ENCODE results near the gene SNAPC5.
A peak's percentile ranks its signal among the peaks of the same experiment; 100 is the strongest.
"Not testable (repeated sequence)": the region's sequence is repeated elsewhere in the genome, so short reads cannot be mapped to it uniquely, and the experiment has no call there.

The SNAPC5 gene

GRCh38 chr15:66503780-66504562 lies 6.4 kb upstream of the SNAPC5 start:
- peaks cover 62% of the 10 kb centered on the region for H3K36me3 Mint-ChIP-seq (ENCODE audit: insufficient read depth)
- peaks cover 30 to 35% of the 10 kb centered on the region in 2 donors for H3K4me1 Mint-ChIP-seq (ENCODE audit: low read depth in 2 of 2)
- H3K9me3 Mint-ChIP-seq, result no peaks in the 10 kb centered on the region
- no peaks in the 10 kb centered on the region for H3K27me3 Mint-ChIP-seq
- peak overlapping the region; percentile 86 to 94 for H3K4me3 Mint-ChIP-seq
- ATAC-seq (replicated peaks) (no peak), DNase-seq (no peak)
- peak overlapping the region; percentile 91 to 95 for H3K27ac Mint-ChIP-seq

- Mint-ChIP-seq H3K4me3 (peak overlapping the region; percentile 86 to 94), H3K27ac (peak overlapping the region; percentile 91 to 95), H3K4me1 (ENCODE audit: low read depth in 2 of 2) (peaks cover 30 to 40% of the 10 kb centered on the region in 2 donors), H3K36me3 (ENCODE audit: insufficient read depth) (peaks cover 69% of the 10 kb centered on the region)
- H3K27me3 Mint-ChIP-seq; DNase-seq; ATAC-seq (replicated peaks); H3K9me3 Mint-ChIP-seq: not testable (repeated sequence)
These were observed 5.6 kb upstream of the SNAPC5 start for GRCh38 chr15:66503041-66503648.

- Mint-ChIP-seq H3K4me3 (peak overlapping the region; percentile 86 to 94), H3K9me3 (no peaks in the 10 kb centered on the region), H3K27ac (peak overlapping the region; percentile 91 to 95), H3K27me3 (no peaks in the 10 kb centered on the region), H3K36me3 (ENCODE audit: insufficient read depth) (peaks cover 75% of the 10 kb centered on the region), H3K4me1 (ENCODE audit: low read depth in 2 of 2) (peaks cover 36 to 46% of the 10 kb centered on the region in 2 donors)
- no peak for DNase-seq
- no peak for ATAC-seq (replicated peaks)
These were observed 4.9 kb upstream of the SNAPC5 start for GRCh38 chr15:66502491-66502890.

GRCh38 chr15:66500346-66500745 lies 2.8 kb upstream of the SNAPC5 start:
- peak overlapping the region in 1 of 2 donors; percentile 26 for H3K27ac Mint-ChIP-seq
- H3K4me1 Mint-ChIP-seq (ENCODE audit: low read depth in 2 of 2), result peaks cover 40 to 46% of the 10 kb centered on the region in 2 donors
- H3K36me3 Mint-ChIP-seq (ENCODE audit: insufficient read depth), result peaks cover 82% of the 10 kb centered on the region
- H3K4me3 Mint-ChIP-seq; ATAC-seq (replicated peaks); H3K9me3 Mint-ChIP-seq; H3K27me3 Mint-ChIP-seq; DNase-seq: not testable (repeated sequence)

DNA sequence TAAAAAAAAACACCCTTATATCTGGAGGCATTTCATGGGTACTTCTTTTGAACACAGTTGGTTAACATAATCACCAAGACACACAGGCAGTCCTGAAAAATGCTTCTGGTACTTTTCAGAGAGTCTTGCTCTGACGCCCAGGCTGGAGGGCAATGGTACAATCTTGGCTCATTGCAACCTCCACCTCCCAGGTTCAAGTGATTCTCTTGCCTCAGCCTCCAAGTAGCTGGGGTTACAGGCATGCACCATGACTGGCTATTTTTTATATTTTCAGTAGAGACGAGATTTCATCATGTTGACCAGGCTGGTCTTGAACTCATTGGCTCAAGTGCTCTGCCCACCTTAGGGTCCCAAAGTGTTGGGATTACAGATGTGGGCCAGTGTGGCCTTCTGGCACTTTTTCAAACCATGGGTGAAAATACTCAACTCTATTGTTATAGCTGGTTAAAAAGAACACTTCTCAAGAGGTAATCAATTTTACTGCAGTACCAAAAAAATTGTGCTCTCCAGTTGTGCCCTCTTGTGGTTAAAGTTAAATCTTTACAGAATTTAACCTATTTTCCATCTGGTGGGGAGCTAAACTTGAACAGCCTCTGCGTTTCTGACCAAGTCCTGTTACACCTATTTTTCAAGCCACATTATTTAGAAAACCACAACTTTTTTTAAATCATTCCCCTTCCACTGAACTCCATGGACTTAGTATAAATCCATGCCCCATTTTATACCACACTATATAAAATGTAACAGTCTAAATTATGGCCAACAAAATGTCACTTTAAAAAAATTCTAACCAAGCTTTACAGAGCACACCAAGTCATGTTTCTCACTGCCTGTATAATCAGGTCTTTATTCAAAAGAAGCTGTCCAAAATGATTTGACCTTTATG lies 1.2 kb upstream of the SNAPC5 start:
- H3K4me1 Mint-ChIP-seq (ENCODE audit: low read depth in 2 of 2), result peaks cover 33 to 41% of the 10 kb centered on the region in 2 donors
- no peaks in the 10 kb centered on the region for H3K27me3 Mint-ChIP-seq
- peak in 1 of 3 experiments; percentile 14 for DNase-seq
- no peaks in the 10 kb centered on the region for H3K9me3 Mint-ChIP-seq
- peaks cover 71% of the 10 kb centered on the region for H3K36me3 Mint-ChIP-seq (ENCODE audit: insufficient read depth)
- no peak for ATAC-seq (replicated peaks)
- H3K27ac Mint-ChIP-seq, result peak overlapping the region; percentile 25 to 97
- H3K4me3 Mint-ChIP-seq, result peak overlapping the region in 1 of 2 donors; percentile 92

DNA sequence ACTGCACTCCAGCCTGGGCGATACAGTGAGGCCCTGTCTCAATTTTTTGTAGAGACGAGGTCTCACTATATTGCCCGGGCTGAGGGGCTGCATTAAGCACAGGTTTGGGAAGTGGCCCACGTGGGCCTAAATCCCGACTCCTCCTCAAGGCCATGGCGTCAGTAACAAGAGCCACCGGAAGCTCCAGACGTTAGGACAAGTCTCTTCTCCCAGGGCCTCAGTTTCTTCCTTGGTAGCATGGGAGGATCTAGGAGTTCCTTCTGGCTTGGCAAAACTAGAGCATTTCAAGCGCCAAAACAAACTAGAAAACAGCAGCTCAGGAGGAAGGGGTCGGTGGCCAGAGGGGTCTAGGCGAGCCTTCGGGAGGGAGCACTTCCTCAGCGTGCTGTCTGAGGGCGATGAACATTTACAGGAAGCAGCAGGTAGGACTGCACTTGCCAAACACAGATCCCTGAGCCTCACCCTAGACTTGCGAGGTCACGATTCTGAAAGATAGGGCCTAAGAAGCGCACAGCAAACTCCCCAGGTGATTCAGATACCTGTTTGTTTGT lies 536 bp downstream of the SNAPC5 start:
- Mint-ChIP-seq H3K4me3 (peak overlapping the region; percentile 92), H3K27ac (peak overlapping the region; percentile 97), H3K27me3 (no peaks in the 10 kb centered on the region), H3K9me3 (no peaks in the 10 kb centered on the region), H3K4me1 (ENCODE audit: low read depth in 2 of 2) (peaks cover 28 to 30% of the 10 kb centered on the region in 2 donors), H3K36me3 (ENCODE audit: insufficient read depth) (peaks cover 74% of the 10 kb centered on the region)
- DNase-seq, result no peak
- ATAC-seq (replicated peaks), result peak; percentile 38

- ATAC-seq (replicated peaks) (no peak), DNase-seq (no peak)
- Mint-ChIP-seq H3K36me3 (ENCODE audit: insufficient read depth) (peaks cover 63% of the 10 kb centered on the region), H3K4me3 (no peak overlapping the region), H3K4me1 (ENCODE audit: low read depth in 2 of 2) (peaks cover 22 to 30% of the 10 kb centered on the region in 2 donors), H3K9me3 (no peaks in the 10 kb centered on the region), H3K27ac (no peak overlapping the region), H3K27me3 (no peaks in the 10 kb centered on the region)
These were observed 3.3 kb downstream of the SNAPC5 start for GRCh38 chr15:66494262-66494661.

GRCh38 chr15:66491846-66492245 lies 5.7 kb downstream of the SNAPC5 start:
- H3K36me3 Mint-ChIP-seq (ENCODE audit: insufficient read depth), result peaks cover 50% of the 10 kb centered on the region
- no peak overlapping the region for H3K4me3 Mint-ChIP-seq
- DNase-seq (no peak), ATAC-seq (replicated peaks) (no peak)
- H3K4me1 Mint-ChIP-seq (ENCODE audit: low read depth in 2 of 2), result peaks cover 10 to 13% of the 10 kb centered on the region in 2 donors
- no peaks in the 10 kb centered on the region for H3K9me3 Mint-ChIP-seq
- no peaks in the 10 kb centered on the region for H3K27me3 Mint-ChIP-seq
- peak overlapping the region in 1 of 2 donors; percentile 6 for H3K27ac Mint-ChIP-seq

DNA sequence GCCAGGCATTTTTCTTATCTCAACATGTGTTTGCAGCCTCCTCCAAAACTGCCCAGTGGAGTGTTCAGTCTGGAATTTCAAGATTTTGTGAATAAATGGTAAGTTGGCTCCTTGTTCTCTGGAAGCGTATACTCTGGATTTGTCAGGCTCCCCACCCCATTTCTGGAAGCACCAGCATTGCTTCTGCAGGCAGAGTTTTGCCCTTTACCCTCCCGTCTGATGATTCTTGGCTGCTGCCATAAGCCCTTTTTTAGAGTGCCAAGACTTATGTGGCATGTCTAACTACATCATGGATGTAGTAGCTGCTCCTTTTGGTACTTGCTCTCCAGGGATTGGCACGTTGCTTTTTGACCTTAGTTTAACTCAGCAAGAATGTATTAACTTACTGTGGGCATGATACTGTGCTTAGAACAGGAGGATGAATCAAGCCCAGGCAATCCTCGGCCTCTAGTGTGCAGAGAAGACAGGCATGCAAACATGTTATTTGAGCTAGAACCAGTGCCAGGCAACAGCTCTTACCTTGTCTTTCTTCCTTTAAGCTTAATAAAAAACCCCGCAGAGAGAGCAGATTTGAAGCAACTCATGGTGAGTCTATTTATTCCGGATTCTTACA lies 8.3 kb downstream of the SNAPC5 start:
- H3K27me3 Mint-ChIP-seq, result no peaks in the 10 kb centered on the region
- no peak overlapping the region for H3K27ac Mint-ChIP-seq
- ATAC-seq (replicated peaks), result no peak
- no peak overlapping the region for H3K4me3 Mint-ChIP-seq
- H3K4me1 Mint-ChIP-seq (ENCODE audit: low read depth in 2 of 2), result peaks cover 2 to 4% of the 10 kb centered on the region in 2 donors
- no peaks in the 10 kb centered on the region for H3K9me3 Mint-ChIP-seq
- DNase-seq, result no peak
- peaks cover 52% of the 10 kb centered on the region for H3K36me3 Mint-ChIP-seq (ENCODE audit: insufficient read depth)

GRCh38 chr15:66488525-66488924 lies 9.0 kb downstream of the SNAPC5 start:
- ATAC-seq (replicated peaks) (no peak), DNase-seq (no peak)
- Mint-ChIP-seq H3K27me3 (no peaks in the 10 kb centered on the region), H3K4me1 (ENCODE audit: low read depth in 2 of 2) (peaks cover 0 to 2% of the 10 kb centered on the region in 2 donors), H3K27ac (peak overlapping the region in 1 of 2 donors; percentile 84), H3K36me3 (ENCODE audit: insufficient read depth) (peaks cover 53% of the 10 kb centered on the region), H3K9me3 (no peaks in the 10 kb centered on the region), H3K4me3 (no peak overlapping the region)

- DNase-seq (no peak), ATAC-seq (replicated peaks) (no peak)
- no peaks in the 10 kb centered on the region for H3K9me3 Mint-ChIP-seq
- H3K27me3 Mint-ChIP-seq, result no peaks in the 10 kb centered on the region
- no peak overlapping the region for H3K4me3 Mint-ChIP-seq
- peak overlapping the region; percentile 10 to 72 for H3K27ac Mint-ChIP-seq
- H3K36me3 Mint-ChIP-seq (ENCODE audit: insufficient read depth), result peaks cover 43% of the 10 kb centered on the region
- H3K4me1 Mint-ChIP-seq (ENCODE audit: low read depth in 2 of 2), result peaks cover 0 to 6% of the 10 kb centered on the region in 2 donors
These were observed 10.7 kb downstream of the SNAPC5 start for GRCh38 chr15:66486887-66487286.

GRCh38 chr15:66484539-66485112 lies 12.9 kb downstream of the SNAPC5 start:
- no peak for DNase-seq
- peaks cover 0 to 6% of the 10 kb centered on the region in 2 donors for H3K4me1 Mint-ChIP-seq (ENCODE audit: low read depth in 2 of 2)
- no peak for ATAC-seq (replicated peaks)
- no peaks in the 10 kb centered on the region for H3K9me3 Mint-ChIP-seq
- H3K36me3 Mint-ChIP-seq (ENCODE audit: insufficient read depth), result peaks cover 31% of the 10 kb centered on the region
- H3K27me3 Mint-ChIP-seq, result no peaks in the 10 kb centered on the region
- no peak overlapping the region for H3K4me3 Mint-ChIP-seq
- H3K27ac Mint-ChIP-seq, result peak overlapping the region; percentile 84 to 85
